ENCODE measurements around the gene DIP2B. TPM values are rescaled to one million over a fixed set of nuclear protein-coding genes. Genes with fewer than 3 reads are reported as not detected.

The DIP2B gene
- total RNA-seq, 1 experiment from 2014 or later = 20.0 TPM

DNA sequence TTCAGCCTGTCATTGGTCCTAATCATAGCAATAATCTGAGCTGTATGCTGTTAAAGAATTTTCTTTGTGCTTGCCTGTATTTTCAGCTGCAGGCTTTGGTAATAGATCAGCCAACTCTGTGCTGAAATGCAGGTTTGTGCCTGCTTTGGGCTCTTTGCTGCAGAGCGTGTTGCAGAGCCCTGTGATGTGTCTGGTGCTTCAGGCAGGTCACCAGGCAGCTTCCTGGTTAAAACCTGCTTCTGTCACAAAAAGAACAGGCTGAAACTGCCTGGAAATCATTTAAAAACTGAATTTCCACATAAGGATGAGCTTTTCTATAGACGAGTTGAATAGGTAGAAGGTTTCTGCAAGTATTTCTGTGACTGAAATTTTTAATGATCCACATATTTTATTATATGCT, 3.1 kb downstream of the DIP2B start:
- Histone ChIP-seq H3K27ac (ENCODE audit: insufficient read length, low read depth, low read length) (no peak overlapping the region), H2BK5ac (ENCODE audit: insufficient read length, low read length) (no peak overlapping the region), H3K14ac (ENCODE audit: insufficient read depth, low read length) (no peak overlapping the region), H4K5ac (ENCODE audit: insufficient read length, low read depth, low read length) (no peak overlapping the region), H3T11ph (ENCODE audit: low read length) (no peak overlapping the region), H3K4me2 (ENCODE audit: insufficient read depth, insufficient read length, low read length) (no peak overlapping the region), H3K27me3 (ENCODE audit: insufficient read depth, low read length) (no peaks in the 10 kb centered on the region), H3K79me2 (ENCODE audit: insufficient read depth, low read length) (peaks cover 18% of the 10 kb centered on the region; the same call in 1 of the 2 replicates), H2BK15ac (ENCODE audit: low read depth, low read length) (no peak overlapping the region), H4K8ac (replicated peaks; ENCODE audit: insufficient read length, low read depth, low read length) (no peak overlapping the region), H3K9me3 (ENCODE audit: control insufficient read depth, low read depth, low read length) (no peaks in the 10 kb centered on the region), H3K79me1 (ENCODE audit: insufficient read depth, low read depth, low read length, poor library complexity, severe bottlenecking) (peaks cover 2% of the 10 kb centered on the region), H3K4me1 (ENCODE audit: insufficient read depth, low read length) (no peaks in the 10 kb centered on the region), H3K9ac (ENCODE audit: extremely low read depth, insufficient read length, low read length) (no peak overlapping the region), H3K56ac (ENCODE audit: insufficient read length, low read depth, low read length) (no peak overlapping the region), H3K23ac (ENCODE audit: insufficient read length, low read depth, low read length) (no peak overlapping the region), H2BK12ac (ENCODE audit: insufficient read length, low read depth, low read length) (no peak overlapping the region), H3K18ac (ENCODE audit: insufficient read length, low read depth, low read length) (no peak overlapping the region), H4K20me1 (ENCODE audit: control insufficient read depth, insufficient read depth, insufficient read length) (no peaks in the 10 kb centered on the region), H2AFZ (ENCODE audit: low read length) (no peak overlapping the region), H3K23me2 (ENCODE audit: insufficient read length, low read depth, low read length, poor library complexity, severe bottlenecking) (peaks cover 10% of the 10 kb centered on the region), H4K91ac (ENCODE audit: insufficient read length, low read depth, low read length) (no peak overlapping the region), H3K4ac (ENCODE audit: low read depth, low read length) (no peak overlapping the region), H2AK5ac (ENCODE audit: insufficient read length, low read length) (no peak overlapping the region), H2BK20ac (ENCODE audit: low read depth, low read length, poor library complexity, severe bottlenecking) (no peak overlapping the region), H2BK120ac (ENCODE audit: low read depth, low read length, poor library complexity, severe bottlenecking) (no peak overlapping the region)
- H3K4me3 Mint-ChIP-seq = no peak overlapping the region
- H3K27ac Mint-ChIP-seq = peak overlapping the region in 2 of 3 experiments; percentile 15 to 82; a peak in 2 of 7 replicates
- H3K36me3 Mint-ChIP-seq (ENCODE audit: insufficient read depth in 1 of 3, low read depth in 3 of 3) = peaks cover 0 to 1% (median 0%) of the 10 kb centered on the region in 3 experiments; a peak in 1 of 7 replicates
- no peaks in the 10 kb centered on the region for H3K9me3 Mint-ChIP-seq
- DNase-seq = no peak
- TF ChIP-seq, protein P1, sequence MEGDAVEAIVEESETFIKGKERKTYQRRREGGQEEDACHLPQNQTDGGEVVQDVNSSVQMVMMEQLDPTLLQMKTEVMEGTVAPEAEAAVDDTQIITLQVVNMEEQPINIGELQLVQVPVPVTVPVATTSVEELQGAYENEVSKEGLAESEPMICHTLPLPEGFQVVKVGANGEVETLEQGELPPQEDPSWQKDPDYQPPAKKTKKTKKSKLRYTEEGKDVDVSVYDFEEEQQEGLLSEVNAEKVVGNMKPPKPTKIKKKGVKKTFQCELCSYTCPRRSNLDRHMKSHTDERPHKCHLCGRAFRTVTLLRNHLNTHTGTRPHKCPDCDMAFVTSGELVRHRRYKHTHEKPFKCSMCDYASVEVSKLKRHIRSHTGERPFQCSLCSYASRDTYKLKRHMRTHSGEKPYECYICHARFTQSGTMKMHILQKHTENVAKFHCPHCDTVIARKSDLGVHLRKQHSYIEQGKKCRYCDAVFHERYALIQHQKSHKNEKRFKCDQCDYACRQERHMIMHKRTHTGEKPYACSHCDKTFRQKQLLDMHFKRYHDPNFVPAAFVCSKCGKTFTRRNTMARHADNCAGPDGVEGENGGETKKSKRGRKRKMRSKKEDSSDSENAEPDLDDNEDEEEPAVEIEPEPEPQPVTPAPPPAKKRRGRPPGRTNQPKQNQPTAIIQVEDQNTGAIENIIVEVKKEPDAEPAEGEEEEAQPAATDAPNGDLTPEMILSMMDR (conservative IDR thresholded peaks at IDR 0.05) = no peak
- WGBS (ENCODE audit: extremely low coverage, insufficient read length, low lambda C conversion rate) = no CpG with 5 or more reads among the region's 2 CpGs
- H3K4me1 Mint-ChIP-seq = peaks cover 21 to 33% of the 10 kb centered on the region in 2 experiments
- no peaks in the 10 kb centered on the region for H3K27me3 Mint-ChIP-seq (ENCODE audit: low read depth)

Data from H9 (cell line).